NCI-H446 (cell line): ENCODE results near the gene MED16.
"Not testable (repeated sequence)": the region's sequence is repeated elsewhere in the genome, so short reads cannot be mapped to it uniquely, and the experiment has no call there.

Experiments used
- DNase-seq, 2 experiments: peaks; one replicate each; lab custom pipeline; 2025; lab: John Stamatoyannopoulos, UW

Gene MED16

GRCh38 chr19:853614-854220 is 39.3 kb downstream of the MED16 start:
- not testable (repeated sequence) for DNase-seq

GRCh38 chr19:853014-853585 is 39.9 kb downstream of the MED16 start:
- DNase-seq: no peak

- no peak for DNase-seq
These were observed 40.6 kb downstream of the MED16 start, which contains the start of gene ELANE for GRCh38 chr19:852136-853013. ELANE (plus strand) TSS chr19:852303; CDS start chr19:852329, 26 bp downstream.

GRCh38 chr19:850979-851335 is 42.0 kb downstream of the MED16 start:
- DNase-seq: no peak

- peak; percentile 59 to 73 for DNase-seq
These were observed 42.6 kb downstream of the MED16 start for GRCh38 chr19:850221-850978.

GRCh38 chr19:849195-849594 is 43.8 kb downstream of the MED16 start:
- not testable (repeated sequence) for DNase-seq

GRCh38 chr19:848386-848921 is 44.5 kb downstream of the MED16 start:
- DNase-seq: no peak

GRCh38 chr19:845707-846521 is 47.1 kb downstream of the MED16 start:
- DNase-seq: no peak

GRCh38 chr19:844546-844971 is 48.4 kb downstream of the MED16 start:
- DNase-seq: no peak

GRCh38 chr19:843836-844545 is 49.0 kb downstream of the MED16 start:
- no peak for DNase-seq

- no peak for DNase-seq
These were observed 49.7 kb downstream of the MED16 start for GRCh38 chr19:843180-843835.

GRCh38 chr19:842802-843179 is 50.2 kb downstream of the MED16 start:
- DNase-seq: not testable (repeated sequence)

- no peak for DNase-seq
These were observed 52.3 kb downstream of the MED16 start, which contains the start of gene PRTN3 for GRCh38 chr19:840519-841206. PRTN3 (plus strand) TSS chr19:840999; CDS start chr19:841009, 10 bp downstream.

GRCh38 chr19:835210-835810 is 57.7 kb downstream of the MED16 start:
- DNase-seq: no peak

GRCh38 chr19:834216-834615 is 58.8 kb downstream of the MED16 start:
- DNase-seq: no peak

GRCh38 chr19:831407-832369 is 61.3 kb downstream of the MED16 start:
- no peak for DNase-seq

GRCh38 chr19:829129-829758 is 63.7 kb downstream of the MED16 start:
- DNase-seq: no peak
